HepG2 (cell line): ENCODE data around the gene KCNJ6.

Experiments used
- ARID3A ChIP-seq: IDR thresholded peaks from 2 replicates; pipeline ENCODE4 v1.6.1; 2012; ENCODE audit warnings: low read depth, low read length, improper control_type of control experiment
- CREB1 ChIP-seq, 2 experiments: fragments of 450-650 bp in 1 of 2; IDR thresholded peaks; 2 replicates each; pipeline ENCODE4 v1.6.1; 2016 to 2017; ENCODE audit warnings: control low read depth in 1 of 2, mild to moderate bottlenecking in 1 of 2, missing compliant biosample characterization in 1 of 2, missing genetic modification characterization in 1 of 2
- MYC ChIP-seq: sonication (generic); formaldehyde crosslinking; IDR thresholded peaks from 2 replicates; pipeline ENCODE4 v1.9.0; 2021; ENCODE audit warnings: missing genetic modification reagents, borderline replicate concordance
- ZNF282 ChIP-seq: fragments of 450-650 bp; IDR thresholded peaks from 2 replicates; pipeline ENCODE4 v1.6.1; 2018; ENCODE audit not compliant: partially characterized antibody

- TF ChIP-seq ARID3A: no peak
- no peak for TF ChIP-seq MYC (CRISPR knock-in tag)
- no peak for TF ChIP-seq CREB1 (IDR thresholded peaks at IDR 0.05)
- TF ChIP-seq CREB1 (CRISPR knock-in tag; IDR thresholded peaks at IDR 0.05): no peak
- no peak for TF ChIP-seq ZNF282
These were observed 250.8 kb downstream of the KCNJ6 start for GRCh38 chr21:37665230-37666024.
